K562 (cell line): Measurements from ENCODE around the gene SEH1L. TPM values are rescaled to one million over a fixed set of nuclear protein-coding genes. Genes with fewer than 3 reads are reported as not detected.
A peak's percentile ranks its signal among the peaks of the same experiment; 100 is the strongest.

Source experiments
- BHLHE40 ChIP-seq: IDR thresholded peaks from 2 replicates; pipeline ENCODE4 v1.6.1; 2011; ENCODE audit warnings: low read length, improper control_type of control experiment
- BRF1 ChIP-seq: IDR thresholded peaks from 3 replicates; pipeline ENCODE4 v1.6.1; 2011; ENCODE audit warnings: borderline replicate concordance, mild to moderate bottlenecking; ENCODE audit not compliant: insufficient read length; ENCODE audit errors: extremely low read depth
- CREBBP ChIP-seq: IDR thresholded peaks from one replicate; pipeline ENCODE4 v1.6.1; 2012; ENCODE audit warnings: low read depth, mild to moderate bottlenecking, control low read depth, inconsistent platforms, low read length
- DACH1 ChIP-seq: fragments of 450-650 bp; IDR thresholded peaks from 2 replicates; pipeline ENCODE4 v1.6.1; 2018; ENCODE audit not compliant: partially characterized antibody
- ELF2 ChIP-seq: fragments of 250-450 bp; sonication (Bioruptor Pico); IDR thresholded peaks from 2 replicates; pipeline ENCODE4 v1.5.0; 2021; ENCODE audit warnings: mild to moderate bottlenecking
- ESRRB ChIP-seq: fragments of 250-450 bp; sonication (Bioruptor Pico); IDR thresholded peaks from 2 replicates; pipeline ENCODE4 v1.5.0; 2020; ENCODE audit warnings: mild to moderate bottlenecking, moderate library complexity, borderline replicate concordance
- MECOM ChIP-seq: fragments of 250-450 bp; sonication (Bioruptor Pico); IDR thresholded peaks from 2 replicates; pipeline ENCODE4 v1.8.0; 2022; ENCODE audit warnings: inconsistent platforms
- MEF2A ChIP-seq: IDR thresholded peaks from 2 replicates; pipeline ENCODE4 v1.6.1; 2011; ENCODE audit warnings: low read depth, mild to moderate bottlenecking, low read length, moderate library complexity; ENCODE audit not compliant: control insufficient read depth
- NR2C1 ChIP-seq, 2 experiments: fragments of 450-650 bp; IDR thresholded peaks; 2 replicates each; pipeline ENCODE4 v1.6.1; 2017; ENCODE audit warnings: mild to moderate bottlenecking in 2 of 2, antibody characterized with exemption in 1 of 2, inconsistent platforms in 1 of 2, missing compliant biosample characterization in 1 of 2, missing genetic modification characterization in 1 of 2
- PPARD ChIP-seq: fragments of 250-450 bp; sonication (Bioruptor Pico); IDR thresholded peaks from 2 replicates; pipeline ENCODE4 v1.8.0; 2022; ENCODE audit warnings: inconsistent platforms, mild to moderate bottlenecking, moderate library complexity
- SP1 ChIP-seq: sonication (generic); formaldehyde crosslinking; IDR thresholded peaks from 2 replicates; pipeline ENCODE4 v1.8.1; 2022; ENCODE audit warnings: mild to moderate bottlenecking, missing genetic modification reagents
- STAG1 ChIP-seq: sonication (generic); formaldehyde crosslinking; IDR thresholded peaks from 2 replicates; pipeline ENCODE4 v1.5.0; 2020; ENCODE audit warnings: missing genetic modification reagents, borderline replicate concordance
- TSC22D4 ChIP-seq: fragments of 450-650 bp; IDR thresholded peaks from 2 replicates; pipeline ENCODE4 v1.6.1; 2016; ENCODE audit warnings: missing genetic modification characterization, missing biosample characterization, control low read depth
- polyA plus RNA-seq, 8 experiments: library from polyadenylated mRNA; depleted of rRNA in 4 of 8; stranded (reverse) in 5 of 8; unstranded in 3 of 8; fragments of >200 nt; fragmentation: Nextera tagmentation in 2 of 8; fragmentation: Illumina TruSeq in 1 of 8; extraction: Ambion mirVana in 2 of 8; extraction: Trizol in 1 of 8; gene quantifications; 2 replicates each; pipeline versions ENCODE4 v1.2.1 to v1.2.3, GENCODE V29; 2011 to 2014; ENCODE audit warnings: inconsistent platforms in 1 of 8, missing spikeins in 1 of 8
- total RNA-seq, 7 experiments: library from RNA; depleted of rRNA in 6 of 7; stranded (reverse); fragments of >200 nt in 6 of 7; fragmentation: Illumina TruSeq in 2 of 7; extraction: Trizol in 2 of 7; gene quantifications; 2 replicates each; pipeline versions ENCODE4 v1.2.1 to v1.2.3, GENCODE V29; 2011 to 2021; ENCODE audit warnings: low replicate concordance in 1 of 7
- TF ChIP-seq, protein P1 (sequence below): fragments of 250-450 bp; sonication (Bioruptor Pico); IDR thresholded peaks from 2 replicates; pipeline ENCODE4 v1.4.0; 2020; ENCODE audit warnings: mild to moderate bottlenecking, moderate library complexity
- TF ChIP-seq, protein P2 (sequence below): fragments of 450-650 bp; formaldehyde crosslinking; IDR thresholded peaks from 2 replicates; pipeline ENCODE4 v1.4.0; 2020; ENCODE audit warnings: mild to moderate bottlenecking, moderate library complexity
- TF ChIP-seq, protein P3 (sequence below): sonication (generic); formaldehyde crosslinking; IDR thresholded peaks from 2 replicates; pipeline ENCODE4 v1.8.1; 2023; ENCODE audit warnings: mild to moderate bottlenecking, missing genetic modification reagents
- TF ChIP-seq, protein P4 (sequence below): fragments of 450-650 bp; IDR thresholded peaks from 2 replicates; pipeline ENCODE4 v1.6.1; 2016; ENCODE audit warnings: mild to moderate bottlenecking

The SEH1L gene
- total and polyA plus RNA-seq, 9 of the 15 experiments (the other 6 are each of a cell fraction or from before 2014, with no cell fraction given), result 62.2 to 180 (median 108) TPM

DNA sequence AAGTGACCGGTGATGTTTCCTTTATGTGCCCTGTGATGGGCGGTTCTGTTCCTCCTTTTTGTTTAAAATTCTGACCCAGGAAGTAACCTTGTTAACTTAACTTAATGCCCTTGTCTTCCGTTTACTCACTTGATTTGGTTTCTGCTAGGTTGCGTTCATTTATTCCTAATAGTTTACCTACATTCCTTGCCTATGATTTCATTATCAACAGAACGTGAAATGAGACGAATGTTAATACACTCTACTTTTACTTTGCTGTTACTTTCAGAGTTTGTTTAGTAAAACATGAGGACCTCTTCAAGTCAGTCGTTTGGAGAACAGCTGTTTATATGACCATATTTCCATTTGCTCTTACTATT is 44.0 kb downstream of the SEH1L start (continued):
- TF ChIP-seq, protein P1, sequence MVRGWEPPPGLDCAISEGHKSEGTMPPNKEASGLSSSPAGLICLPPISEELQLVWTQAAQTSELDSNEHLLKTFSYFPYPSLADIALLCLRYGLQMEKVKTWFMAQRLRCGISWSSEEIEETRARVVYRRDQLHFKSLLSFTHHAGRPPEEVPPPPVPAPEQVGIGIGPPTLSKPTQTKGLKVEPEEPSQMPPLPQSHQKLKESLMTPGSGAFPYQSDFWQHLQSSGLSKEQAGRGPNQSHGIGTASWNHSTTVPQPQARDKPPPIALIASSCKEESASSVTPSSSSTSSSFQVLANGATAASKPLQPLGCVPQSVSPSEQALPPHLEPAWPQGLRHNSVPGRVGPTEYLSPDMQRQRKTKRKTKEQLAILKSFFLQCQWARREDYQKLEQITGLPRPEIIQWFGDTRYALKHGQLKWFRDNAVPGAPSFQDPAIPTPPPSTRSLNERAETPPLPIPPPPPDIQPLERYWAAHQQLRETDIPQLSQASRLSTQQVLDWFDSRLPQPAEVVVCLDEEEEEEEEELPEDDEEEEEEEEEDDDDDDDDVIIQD (CRISPR knock-in tag), result no peak
- TF ChIP-seq CREBBP (no peak), NR2C1 (IDR thresholded peaks at IDR 0.05) (no peak), NR2C1 (tag; IDR thresholded peaks at IDR 0.05) (no peak), ELF2 (CRISPR knock-in tag) (no peak), BHLHE40 (no peak), MEF2A (no peak), ESRRB (no peak), DACH1 (peak; percentile 67), MECOM (CRISPR knock-in tag) (no peak), PPARD (CRISPR knock-in tag) (no peak), STAG1 (CRISPR knock-in tag) (no peak), TSC22D4 (tag) (no peak), SP1 (CRISPR knock-in tag) (peak; percentile 1; the same call in 1 of the 2 replicates), BRF1 (no peak)
- TF ChIP-seq, protein P2, sequence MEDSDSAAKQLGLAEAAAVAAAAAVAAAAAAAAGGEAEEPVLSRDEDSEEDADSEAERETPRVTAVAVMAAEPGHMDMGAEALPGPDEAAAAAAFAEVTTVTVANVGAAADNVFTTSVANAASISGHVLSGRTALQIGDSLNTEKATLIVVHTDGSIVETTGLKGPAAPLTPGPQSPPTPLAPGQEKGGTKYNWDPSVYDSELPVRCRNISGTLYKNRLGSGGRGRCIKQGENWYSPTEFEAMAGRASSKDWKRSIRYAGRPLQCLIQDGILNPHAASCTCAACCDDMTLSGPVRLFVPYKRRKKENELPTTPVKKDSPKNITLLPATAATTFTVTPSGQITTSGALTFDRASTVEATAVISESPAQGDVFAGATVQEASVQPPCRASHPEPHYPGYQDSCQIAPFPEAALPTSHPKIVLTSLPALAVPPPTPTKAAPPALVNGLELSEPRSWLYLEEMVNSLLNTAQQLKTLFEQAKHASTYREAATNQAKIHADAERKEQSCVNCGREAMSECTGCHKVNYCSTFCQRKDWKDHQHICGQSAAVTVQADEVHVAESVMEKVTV (CRISPR knock-in tag), result no peak
- TF ChIP-seq, protein P3, sequence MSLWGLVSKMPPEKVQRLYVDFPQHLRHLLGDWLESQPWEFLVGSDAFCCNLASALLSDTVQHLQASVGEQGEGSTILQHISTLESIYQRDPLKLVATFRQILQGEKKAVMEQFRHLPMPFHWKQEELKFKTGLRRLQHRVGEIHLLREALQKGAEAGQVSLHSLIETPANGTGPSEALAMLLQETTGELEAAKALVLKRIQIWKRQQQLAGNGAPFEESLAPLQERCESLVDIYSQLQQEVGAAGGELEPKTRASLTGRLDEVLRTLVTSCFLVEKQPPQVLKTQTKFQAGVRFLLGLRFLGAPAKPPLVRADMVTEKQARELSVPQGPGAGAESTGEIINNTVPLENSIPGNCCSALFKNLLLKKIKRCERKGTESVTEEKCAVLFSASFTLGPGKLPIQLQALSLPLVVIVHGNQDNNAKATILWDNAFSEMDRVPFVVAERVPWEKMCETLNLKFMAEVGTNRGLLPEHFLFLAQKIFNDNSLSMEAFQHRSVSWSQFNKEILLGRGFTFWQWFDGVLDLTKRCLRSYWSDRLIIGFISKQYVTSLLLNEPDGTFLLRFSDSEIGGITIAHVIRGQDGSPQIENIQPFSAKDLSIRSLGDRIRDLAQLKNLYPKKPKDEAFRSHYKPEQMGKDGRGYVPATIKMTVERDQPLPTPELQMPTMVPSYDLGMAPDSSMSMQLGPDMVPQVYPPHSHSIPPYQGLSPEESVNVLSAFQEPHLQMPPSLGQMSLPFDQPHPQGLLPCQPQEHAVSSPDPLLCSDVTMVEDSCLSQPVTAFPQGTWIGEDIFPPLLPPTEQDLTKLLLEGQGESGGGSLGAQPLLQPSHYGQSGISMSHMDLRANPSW (CRISPR knock-in tag), result no peak
- TF ChIP-seq, protein P4, sequence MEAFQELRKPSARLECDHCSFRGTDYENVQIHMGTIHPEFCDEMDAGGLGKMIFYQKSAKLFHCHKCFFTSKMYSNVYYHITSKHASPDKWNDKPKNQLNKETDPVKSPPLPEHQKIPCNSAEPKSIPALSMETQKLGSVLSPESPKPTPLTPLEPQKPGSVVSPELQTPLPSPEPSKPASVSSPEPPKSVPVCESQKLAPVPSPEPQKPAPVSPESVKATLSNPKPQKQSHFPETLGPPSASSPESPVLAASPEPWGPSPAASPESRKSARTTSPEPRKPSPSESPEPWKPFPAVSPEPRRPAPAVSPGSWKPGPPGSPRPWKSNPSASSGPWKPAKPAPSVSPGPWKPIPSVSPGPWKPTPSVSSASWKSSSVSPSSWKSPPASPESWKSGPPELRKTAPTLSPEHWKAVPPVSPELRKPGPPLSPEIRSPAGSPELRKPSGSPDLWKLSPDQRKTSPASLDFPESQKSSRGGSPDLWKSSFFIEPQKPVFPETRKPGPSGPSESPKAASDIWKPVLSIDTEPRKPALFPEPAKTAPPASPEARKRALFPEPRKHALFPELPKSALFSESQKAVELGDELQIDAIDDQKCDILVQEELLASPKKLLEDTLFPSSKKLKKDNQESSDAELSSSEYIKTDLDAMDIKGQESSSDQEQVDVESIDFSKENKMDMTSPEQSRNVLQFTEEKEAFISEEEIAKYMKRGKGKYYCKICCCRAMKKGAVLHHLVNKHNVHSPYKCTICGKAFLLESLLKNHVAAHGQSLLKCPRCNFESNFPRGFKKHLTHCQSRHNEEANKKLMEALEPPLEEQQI, result 0 out of 2 replicates have a peak, but pooled peaks have one; percentile 7
